CD4-positive, alpha-beta T cell treated with Interleukin-17A for 1 hour (primary cell): ENCODE results near the gene DLL4.
A peak's percentile ranks its signal among the peaks of the same experiment; 100 is the strongest.

ENCODE experiments used
- DNase-seq: peaks from one replicate; pipeline ENCODE4 v3.0.0-alpha.2; 2020

The DLL4 gene

GRCh38 chr15:40906991-40907802 lies 21.9 kb upstream of the DLL4 start:
- peak; percentile 73 for DNase-seq

- DNase-seq: no peak
Measured at GRCh38 chr15:40908095-40908494, 21.0 kb upstream of the DLL4 start.

GRCh38 chr15:40909662-40910630 lies 19.2 kb upstream of the DLL4 start:
- DNase-seq: no peak

- DNase-seq: no peak
Measured at GRCh38 chr15:40911141-40911540, 18.0 kb upstream of the DLL4 start.

GRCh38 chr15:40911693-40912092 lies 17.4 kb upstream of the DLL4 start:
- DNase-seq: no peak

GRCh38 chr15:40912478-40912877 lies 16.7 kb upstream of the DLL4 start:
- DNase-seq: no peak

GRCh38 chr15:40914013-40914412 lies 15.1 kb upstream of the DLL4 start:
- DNase-seq: no peak

- no peak for DNase-seq
Measured at GRCh38 chr15:40914486-40914885, 14.7 kb upstream of the DLL4 start.

GRCh38 chr15:40915116-40915661 lies 14.0 kb upstream of the DLL4 start:
- no peak for DNase-seq

GRCh38 chr15:40915679-40916078 lies 13.5 kb upstream of the DLL4 start:
- no peak for DNase-seq

GRCh38 chr15:40917585-40917984 lies 11.6 kb upstream of the DLL4 start:
- no peak for DNase-seq

- no peak for DNase-seq
Measured at GRCh38 chr15:40918146-40918798, 10.9 kb upstream of the DLL4 start.

- no peak for DNase-seq
Measured at GRCh38 chr15:40918799-40919392, 10.2 kb upstream of the DLL4 start.

- no peak for DNase-seq
Measured at GRCh38 chr15:40921949-40922607, 7.1 kb upstream of the DLL4 start.

GRCh38 chr15:40922608-40923005 lies 6.5 kb upstream of the DLL4 start:
- DNase-seq: no peak

- no peak for DNase-seq
Measured at GRCh38 chr15:40923551-40923950, 5.6 kb upstream of the DLL4 start.

GRCh38 chr15:40925495-40925862 lies 3.7 kb upstream of the DLL4 start:
- DNase-seq: no peak

GRCh38 chr15:40925863-40926658 lies 3.1 kb upstream of the DLL4 start:
- DNase-seq: no peak

GRCh38 chr15:40926659-40927494 lies 2.3 kb upstream of the DLL4 start:
- DNase-seq: no peak

- DNase-seq: no peak
Measured at GRCh38 chr15:40927495-40927872, 1.7 kb upstream of the DLL4 start.
